GM21717 (cell line): Measurements from ENCODE around the gene CBX1.
"Not testable (repeated sequence)": the region's sequence is repeated elsewhere in the genome, so short reads cannot be mapped to it uniquely, and the experiment has no call there.

ENCODE experiments used
- ATAC-seq: cut with Tn5 transposase; IDR thresholded peaks from one replicate; pipeline ENCODE4 v1.9.1; 2021; ENCODE audit warnings: mild to moderate bottlenecking, moderate library complexity; ENCODE audit not compliant: unreplicated experiment

CBX1 gene

GRCh38 chr17:48123776-48124388 is 22.6 kb upstream of the CBX1 start:
- no peak for ATAC-seq

GRCh38 chr17:48123111-48123510 is 21.8 kb upstream of the CBX1 start:
- no peak for ATAC-seq

DNA sequence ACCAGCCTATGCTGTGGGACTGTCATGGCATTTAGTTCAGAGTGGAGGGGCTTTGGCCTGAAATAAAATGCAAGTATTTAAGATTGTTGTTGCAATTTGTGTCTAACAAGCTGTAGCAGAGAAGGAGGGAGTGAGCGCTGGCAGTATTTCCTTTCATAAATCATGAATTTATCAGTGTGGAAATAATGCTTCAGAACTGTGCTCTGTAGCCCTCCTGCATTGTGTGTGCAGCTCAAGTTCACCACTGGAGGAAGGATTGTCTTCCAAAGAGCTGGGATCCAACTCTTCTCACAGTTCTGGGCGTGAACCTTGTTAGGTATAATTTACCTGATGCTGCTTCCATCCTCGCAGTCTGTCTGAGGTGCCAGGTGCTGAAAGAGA is 21.4 kb upstream of the CBX1 start:
- ATAC-seq = no peak

- no peak for ATAC-seq
Observed at GRCh38 chr17:48121923-48122664, 20.8 kb upstream of the CBX1 start.

DNA sequence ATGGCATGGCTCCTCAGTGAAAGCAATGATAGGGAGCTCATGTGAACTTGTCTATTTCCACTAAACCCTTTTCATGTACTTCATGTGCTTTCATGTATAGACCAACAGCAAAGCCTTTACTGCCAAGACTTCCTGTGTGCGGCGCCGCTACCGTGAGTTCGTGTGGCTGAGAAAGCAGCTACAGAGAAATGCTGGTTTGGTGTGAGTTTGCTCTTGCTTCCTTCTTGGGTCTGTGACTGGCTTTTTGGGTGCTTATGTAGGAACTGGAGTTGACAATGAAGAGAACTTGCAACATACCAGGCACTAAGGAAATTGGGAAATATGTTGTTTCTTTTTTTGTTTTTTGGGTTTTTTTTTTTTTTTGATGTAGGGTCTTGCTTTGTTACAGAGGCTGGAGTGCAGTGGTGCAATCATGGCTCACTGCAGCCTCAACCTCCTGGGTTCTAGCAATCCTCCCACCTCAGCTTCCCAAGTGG is 12.0 kb upstream of the CBX1 start:
- ATAC-seq = no peak

- no peak for ATAC-seq
Observed at GRCh38 chr17:48111937-48112241, 10.6 kb upstream of the CBX1 start.

GRCh38 chr17:48110761-48111160 is 9.5 kb upstream of the CBX1 start:
- no peak for ATAC-seq

GRCh38 chr17:48107137-48108055 is 6.1 kb upstream of the CBX1 start, which contains the start of gene SNX11:
Gene SNX11 (plus strand): TSS chr17:48107766. CDS start chr17:48112044, 4,278 bp downstream.
- peak; percentile 70 for ATAC-seq

DNA sequence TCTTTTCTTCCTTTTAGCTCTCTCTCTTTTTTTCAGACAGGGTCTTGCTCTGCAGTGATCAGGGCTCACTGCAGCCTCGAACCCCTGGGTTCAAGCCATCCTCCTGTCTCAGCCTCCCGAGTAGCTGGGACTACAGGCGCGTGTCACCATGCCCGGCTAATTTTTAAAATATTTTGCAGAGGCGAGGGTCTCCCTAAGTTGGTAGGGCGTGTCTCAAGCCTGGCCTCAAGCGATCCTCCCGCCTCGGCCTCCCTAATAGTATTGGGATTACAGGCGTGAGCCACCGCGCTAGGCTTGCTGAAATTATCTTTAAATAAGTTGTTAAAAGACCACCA is 5.5 kb upstream of the CBX1 start:
- ATAC-seq = no peak

GRCh38 chr17:48104440-48104839 is 3.2 kb upstream of the CBX1 start:
- no peak for ATAC-seq

GRCh38 chr17:48102798-48103715 is 1.8 kb upstream of the CBX1 start:
- ATAC-seq = no peak

DNA sequence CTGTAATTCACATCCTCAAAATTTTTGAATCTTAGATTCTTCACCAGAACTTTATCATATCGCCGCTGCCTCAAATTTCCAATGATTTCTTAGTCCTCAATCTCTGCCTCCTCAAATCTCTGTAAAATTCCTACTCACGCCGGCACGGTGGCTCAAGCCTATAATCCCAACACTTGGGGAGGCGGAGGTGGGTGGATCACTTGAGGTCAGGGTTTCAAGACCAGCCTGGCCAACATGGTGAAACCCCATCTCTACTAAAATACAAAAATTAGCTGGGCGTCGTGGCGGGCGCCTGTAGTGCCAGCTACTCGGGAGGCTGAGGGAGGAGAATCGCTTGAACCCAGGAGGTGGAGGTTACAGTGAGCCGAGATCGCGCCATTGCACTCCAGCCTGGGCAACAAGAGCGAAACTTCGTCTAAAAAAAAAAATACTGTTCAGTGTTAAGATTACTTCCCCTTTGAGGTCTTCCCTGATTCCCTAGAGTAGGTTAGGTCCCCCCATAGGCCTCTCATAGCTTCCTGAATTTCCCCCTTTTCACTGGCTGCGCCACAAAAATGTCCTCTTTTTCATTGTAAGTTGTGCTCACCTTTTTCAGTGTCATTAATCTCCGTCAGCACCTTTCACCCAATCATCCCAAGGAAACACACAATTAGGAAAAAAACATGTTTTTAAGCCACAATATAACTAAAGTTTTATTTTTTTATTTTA is 919 bp upstream of the CBX1 start:
- ATAC-seq = no peak

DNA sequence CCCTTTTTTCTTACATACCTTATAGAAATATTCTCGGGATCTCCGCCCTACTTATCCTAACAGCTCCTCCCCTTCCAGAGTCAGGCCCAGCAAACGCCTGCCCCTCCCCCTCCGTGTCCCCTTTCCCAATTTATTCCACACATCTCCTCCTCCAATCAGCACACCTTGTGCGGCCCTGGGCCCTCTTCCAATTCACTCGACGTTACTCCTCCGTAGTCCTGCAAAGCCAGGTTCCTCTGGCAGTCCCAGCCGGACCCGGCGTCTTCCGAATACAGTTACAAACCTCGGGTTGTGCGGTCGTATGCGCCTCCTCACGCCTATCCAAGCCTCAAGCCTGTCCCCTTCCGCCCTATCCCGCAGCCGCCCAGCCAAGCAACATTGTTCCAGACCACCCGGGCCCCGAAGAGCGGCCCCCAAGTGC is 677 bp downstream of the CBX1 start:
- no peak for ATAC-seq

- ATAC-seq = no peak
Observed at GRCh38 chr17:48100160-48100559, 1.1 kb downstream of the CBX1 start.

DNA sequence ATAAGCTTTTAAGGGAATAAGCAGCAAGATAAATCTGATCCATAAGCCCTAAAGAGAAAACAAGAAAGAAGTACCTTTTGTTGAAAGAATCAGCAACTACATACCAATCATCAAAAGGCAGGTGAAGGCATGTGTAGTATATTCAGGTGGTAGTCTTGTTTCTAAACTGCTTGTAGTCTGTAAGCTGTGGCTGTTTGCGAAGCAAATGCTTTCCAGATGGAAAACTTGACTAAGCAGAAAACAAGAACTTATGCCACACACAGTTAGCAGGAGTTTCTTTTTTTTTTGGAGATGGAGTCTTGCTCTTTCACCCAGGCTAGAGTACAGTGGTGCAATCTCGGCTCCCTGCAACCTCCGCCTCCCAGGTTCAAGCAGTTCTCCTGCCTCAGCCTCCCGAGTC is 5.7 kb downstream of the CBX1 start:
- ATAC-seq = no peak

DNA sequence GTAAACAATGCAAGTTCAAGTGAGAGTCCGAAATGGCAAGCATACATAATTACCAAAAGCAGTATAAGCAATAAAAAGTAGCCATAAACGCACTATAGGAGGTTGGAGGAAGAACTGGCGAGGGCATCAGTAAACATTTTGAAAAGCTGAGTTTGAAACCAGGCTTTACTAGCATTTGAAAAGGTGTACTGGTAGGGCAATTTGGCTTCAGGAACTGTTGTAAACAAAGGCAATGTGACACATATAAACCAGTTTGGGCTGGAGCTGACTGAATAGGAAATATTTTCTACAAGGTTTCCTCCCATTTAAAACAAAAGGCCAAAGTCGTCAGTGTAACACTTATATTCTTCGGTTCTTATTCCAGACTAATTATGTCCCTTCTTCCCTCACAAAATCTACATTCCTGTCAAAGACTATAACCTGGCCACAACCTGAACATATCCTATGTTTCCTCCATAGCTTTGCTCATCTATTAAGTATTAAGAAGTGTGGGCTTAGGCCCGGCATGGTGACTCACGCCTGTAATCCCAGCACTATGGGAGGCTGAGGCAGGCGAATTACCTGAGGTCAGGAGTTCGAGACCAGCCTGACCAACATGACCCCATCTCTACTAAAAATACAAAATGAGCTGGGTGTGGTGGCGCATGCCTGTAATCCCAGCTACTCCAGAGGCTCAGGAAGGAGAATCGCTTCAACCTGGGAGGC is 7.8 kb downstream of the CBX1 start:
- ATAC-seq = no peak

- no peak for ATAC-seq
Observed at GRCh38 chr17:48084932-48085331, 16.3 kb downstream of the CBX1 start.

GRCh38 chr17:48081858-48082257 is 19.4 kb downstream of the CBX1 start:
- ATAC-seq = no peak

DNA sequence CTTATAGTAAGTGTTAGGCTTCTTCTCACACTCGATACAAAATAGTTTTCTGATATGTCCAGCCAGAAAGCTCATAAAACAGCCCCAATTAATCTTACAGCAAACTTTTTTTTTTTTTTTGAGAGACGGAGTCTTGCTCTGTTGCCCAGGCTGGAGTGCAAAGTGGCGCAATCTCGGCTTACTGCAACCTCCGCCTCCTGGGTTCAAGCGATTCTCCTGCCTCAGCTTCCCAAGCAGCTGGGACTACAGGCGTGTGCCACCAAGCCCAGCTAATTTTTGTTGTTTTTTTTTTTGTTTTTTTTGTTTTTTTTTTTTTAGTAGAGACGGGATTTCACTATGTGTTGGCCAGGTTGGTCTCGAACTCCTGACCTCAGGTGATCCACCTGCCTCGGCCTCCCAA is 24.1 kb downstream of the CBX1 start:
- ATAC-seq = not testable (repeated sequence)
